Measurements from ENCODE around the gene NTM. TPM values are rescaled to one million over a fixed set of nuclear protein-coding genes. Genes with fewer than 3 reads are reported as not detected.

Gene NTM
- total RNA-seq, 4 donors from 2014 or later = 3.6 to 11.8 (median 7.8) TPM

- WGBS, 2 donors (ENCODE audit: low coverage in 1 of 2) = 77 to 82% methylated on average over 6 to 7 of the region's 10 CpGs
- no peaks in the 10 kb centered on the region for H3K9me3 ChIP-seq
- ATAC-seq = no peak
- no peak overlapping the region for H3K4me3 ChIP-seq
- peaks cover 20% of the 10 kb centered on the region for H3K27me3 ChIP-seq
- H3K4me1 ChIP-seq = no peaks in the 10 kb centered on the region
- no peak for TF ChIP-seq POLR2A (IDR thresholded peaks at IDR 0.05)
- H3K36me3 ChIP-seq = no peaks in the 10 kb centered on the region
- H3K27ac ChIP-seq = no peak overlapping the region
Observed at GRCh38 chr11:131663405-131664200, 293.2 kb downstream of the NTM start.

GRCh38 chr11:131664293-131664692 is 293.9 kb downstream of the NTM start:
- Histone ChIP-seq H3K9me3 (no peaks in the 10 kb centered on the region), H3K27me3 (peaks cover 14% of the 10 kb centered on the region), H3K4me1 (no peaks in the 10 kb centered on the region), H3K36me3 (no peaks in the 10 kb centered on the region), H3K4me3 (no peak overlapping the region), H3K27ac (no peak overlapping the region)
- no peak for TF ChIP-seq POLR2A (IDR thresholded peaks at IDR 0.05)
- TF ChIP-seq POLR2AphosphoS5 (IDR thresholded peaks at IDR 0.05) = no peak
- TF ChIP-seq CTCF (IDR thresholded peaks at IDR 0.05) = no peak
- TF ChIP-seq EP300 (IDR thresholded peaks at IDR 0.05) = no peak
- WGBS, 2 donors (ENCODE audit: low coverage in 1 of 2) = 85 to 94% methylated on average over 6 of the region's 6 CpGs
- no peak for ATAC-seq

- no peaks in the 10 kb centered on the region for H3K4me1 ChIP-seq
- no peaks in the 10 kb centered on the region for H3K9me3 ChIP-seq
- H3K27ac ChIP-seq = no peak overlapping the region
- peaks cover 8% of the 10 kb centered on the region for H3K27me3 ChIP-seq
- 80 to 83% methylated on average over 5 to 6 of the region's 11 CpGs for WGBS, 2 donors (ENCODE audit: low coverage in 1 of 2)
- no peak overlapping the region for H3K4me3 ChIP-seq
- no peaks in the 10 kb centered on the region for H3K36me3 ChIP-seq
- no peak for ATAC-seq
- TF ChIP-seq EP300 (IDR thresholded peaks at IDR 0.05) (no peak), POLR2AphosphoS5 (IDR thresholded peaks at IDR 0.05) (no peak), POLR2A (IDR thresholded peaks at IDR 0.05) (no peak), CTCF (IDR thresholded peaks at IDR 0.05) (no peak)
Observed at GRCh38 chr11:131664816-131665215, 294.4 kb downstream of the NTM start.

GRCh38 chr11:131665344-131665968 is 295.0 kb downstream of the NTM start:
- H3K4me1 ChIP-seq = no peaks in the 10 kb centered on the region
- H3K27me3 ChIP-seq = peaks cover 8% of the 10 kb centered on the region
- no peak for ATAC-seq
- H3K9me3 ChIP-seq = no peaks in the 10 kb centered on the region
- 68 to 71% methylated on average over 8 of the region's 8 CpGs for WGBS, 2 donors (ENCODE audit: low coverage in 1 of 2)
- H3K4me3 ChIP-seq = no peak overlapping the region
- H3K27ac ChIP-seq = no peak overlapping the region
- TF ChIP-seq EP300 (IDR thresholded peaks at IDR 0.05) (no peak), CTCF (IDR thresholded peaks at IDR 0.05) (no peak), POLR2A (IDR thresholded peaks at IDR 0.05) (no peak), POLR2AphosphoS5 (IDR thresholded peaks at IDR 0.05) (no peak)
- H3K36me3 ChIP-seq = no peaks in the 10 kb centered on the region

- no peak for ATAC-seq
- H3K9me3 ChIP-seq = no peaks in the 10 kb centered on the region
- no peaks in the 10 kb centered on the region for H3K4me1 ChIP-seq
- no peak overlapping the region for H3K4me3 ChIP-seq
- WGBS, 2 donors (ENCODE audit: low coverage in 1 of 2) = 80 to 100% methylated on average over 1 of the region's 1 CpG
- no peaks in the 10 kb centered on the region for H3K36me3 ChIP-seq
- TF ChIP-seq POLR2AphosphoS5 (IDR thresholded peaks at IDR 0.05) = no peak
- TF ChIP-seq EP300 (IDR thresholded peaks at IDR 0.05) = no peak
- TF ChIP-seq POLR2A (IDR thresholded peaks at IDR 0.05) = no peak
- no peak for TF ChIP-seq CTCF (IDR thresholded peaks at IDR 0.05)
- H3K27ac ChIP-seq = no peak overlapping the region
- peaks cover 6% of the 10 kb centered on the region for H3K27me3 ChIP-seq
Observed at GRCh38 chr11:131666006-131666405, 295.6 kb downstream of the NTM start.
